SK-N-SH (cell line): ENCODE measurements around the gene PTGFRN. TPM values are rescaled to one million over a fixed set of nuclear protein-coding genes. Genes with fewer than 3 reads are reported as not detected.

Experiments
- CTCF ChIA-PET: fragments of 300-600, 350-600 bp; formaldehyde crosslinking; extraction: SDS; loops from one replicate; lab custom pipeline; 2021; lab: Yijun Ruan, JAX
- POLR2A ChIA-PET: fragments of 350-600 bp; sonication (Branson Sonifier 250); formaldehyde crosslinking; extraction: SDS; loops from one replicate; lab custom pipeline; 2020; ENCODE audit warnings: antibody characterized with exemption, inconsistent platforms; lab: Yijun Ruan, JAX
- DNase-seq: peaks from one replicate; pipeline ENCODE4 v3.0.0; 2012
- H2AFZ ChIP-seq: fragments of 200-600 bp; sonication (generic); 2 replicates; pipeline ENCODE4 v1.8.1; 2016; ENCODE audit warnings: antibody characterized with exemption, mild to moderate bottlenecking, low read depth
- H3F3A ChIP-seq: fragments of 200-600 bp; sonication (generic); replicated peaks from 2 replicates; pipeline ENCODE3; 2016; ENCODE audit warnings: antibody characterized with exemption, mild to moderate bottlenecking; ENCODE audit not compliant: insufficient read depth
- H3K27ac ChIP-seq, 2 experiments: fragments of 200-500 bp in 1 of 2; fragments of 200-600 bp in 1 of 2; sonication (Bioruptor generic) in 1 of 2; sonication (generic), shearing (Covaris generic) in 1 of 2; 2 replicates each; pipeline versions ENCODE4 v1.5.1 to v1.6.1; 2014 to 2016; ENCODE audit warnings: low read depth in 2 of 2, inconsistent platforms in 1 of 2, low read length in 1 of 2, mild to moderate bottlenecking in 1 of 2, mixed read lengths in 1 of 2
- H3K27me3 ChIP-seq: fragments of 200-600 bp; sonication (generic), shearing (Covaris generic); 2 replicates; pipeline ENCODE4 v1.6.1; 2016; ENCODE audit warnings: mixed run types; ENCODE audit not compliant: insufficient read depth
- H3K36me3 ChIP-seq, 2 experiments: fragments of 200-500 bp in 1 of 2; fragments of 200-600 bp in 1 of 2; sonication (Bioruptor generic) in 1 of 2; sonication (generic) in 1 of 2; replicated peaks in 1 of 2; 2 replicates each; pipeline versions ENCODE3 to v1.5.1; 2014 to 2016; ENCODE audit warnings: low read length in 1 of 2, mild to moderate bottlenecking in 1 of 2; ENCODE audit not compliant: insufficient read depth in 2 of 2, control insufficient read depth in 1 of 2
- H3K4me1 ChIP-seq, 2 experiments: fragments of 200-500 bp in 1 of 2; fragments of 200-600 bp in 1 of 2; sonication (Bioruptor generic) in 1 of 2; sonication (generic), shearing (Covaris generic) in 1 of 2; 2 replicates each; pipeline versions ENCODE4 v1.5.1 to v1.6.1; 2014 to 2016; ENCODE audit warnings: low read depth in 1 of 2, low read length in 1 of 2, mixed run types in 1 of 2; ENCODE audit not compliant: insufficient read depth in 2 of 2, control insufficient read depth in 1 of 2
- H3K4me2 ChIP-seq: fragments of 200-600 bp; sonication (generic), shearing (Covaris generic); 2 replicates; pipeline ENCODE4 v1.6.1; 2017; ENCODE audit warnings: mixed run types
- H3K4me3 ChIP-seq, 2 experiments: fragments of 200-500 bp in 1 of 2; fragments of 200-600 bp in 1 of 2; sonication (Bioruptor generic) in 1 of 2; sonication (generic), shearing (Covaris generic) in 1 of 2; 2 replicates each; pipeline versions ENCODE4 v1.5.1 to v1.8.1; 2014 to 2016; ENCODE audit warnings: low read depth in 2 of 2, inconsistent platforms in 1 of 2, low read length in 1 of 2, mild to moderate bottlenecking in 1 of 2, mixed read lengths in 1 of 2, moderate library complexity in 1 of 2
- H3K79me2 ChIP-seq: fragments of 200-600 bp; sonication (generic); 2 replicates; pipeline ENCODE4 v1.8.1; 2017; ENCODE audit warnings: mild to moderate bottlenecking; ENCODE audit not compliant: insufficient read depth
- H3K9ac ChIP-seq: fragments of 200-600 bp; sonication (generic); 2 replicates; pipeline ENCODE4 v1.6.1; 2017; ENCODE audit warnings: mixed run types
- H3K9me2 ChIP-seq: fragments of 200-600 bp; sonication (generic); 2 replicates; pipeline ENCODE4 v1.6.1; 2017; ENCODE audit warnings: mixed run types
- H3K9me3 ChIP-seq: fragments of 200-600 bp; sonication (generic); 2 replicates; pipeline ENCODE4 v1.6.1; 2017; ENCODE audit warnings: mixed run types, mild to moderate bottlenecking, moderate library complexity
- H4K20me1 ChIP-seq: fragments of 200-600 bp; sonication (generic); 2 replicates; pipeline ENCODE4 v1.6.1; 2017; ENCODE audit warnings: mild to moderate bottlenecking, mixed run types; ENCODE audit not compliant: insufficient read depth
- CHD2 ChIP-seq: fragments of 150-350 bp; IDR thresholded peaks from 2 replicates; pipeline ENCODE4 v1.6.1; 2018; ENCODE audit warnings: low read length; ENCODE audit not compliant: partially characterized antibody
- EP300 ChIP-seq, 2 experiments: IDR thresholded peaks; 2 replicates each; pipeline versions ENCODE4 v1.4.0 to v1.6.1; 2012; ENCODE audit warnings: borderline replicate concordance in 1 of 2, low read depth in 1 of 2, low read length in 1 of 2
- FOSL2 ChIP-seq: IDR thresholded peaks from 2 replicates; pipeline ENCODE4 v1.4.0; 2012; ENCODE audit warnings: low read depth, mild to moderate bottlenecking, moderate library complexity, borderline replicate concordance
- FOXJ3 ChIP-seq: sonication (generic); formaldehyde crosslinking; IDR thresholded peaks from 2 replicates; pipeline ENCODE4 v1.5.1; 2020; ENCODE audit warnings: mild to moderate bottlenecking, missing genetic modification reagents
- FOXM1 ChIP-seq: IDR thresholded peaks from 2 replicates; pipeline ENCODE4 v1.4.0; 2012; ENCODE audit warnings: low read depth, mild to moderate bottlenecking
- GABPA ChIP-seq: IDR thresholded peaks from 2 replicates; pipeline ENCODE4 v1.4.0; 2012; ENCODE audit warnings: low read depth, mild to moderate bottlenecking
- GATA2 ChIP-seq: sonication (generic); formaldehyde crosslinking; IDR thresholded peaks from 2 replicates; pipeline ENCODE4 v1.5.0; 2020; ENCODE audit warnings: mild to moderate bottlenecking, missing genetic modification reagents
- JUND ChIP-seq: IDR thresholded peaks from 2 replicates; pipeline ENCODE4 v1.4.0; 2012
- MAX ChIP-seq: IDR thresholded peaks from 2 replicates; pipeline ENCODE4 v1.4.0; 2012; ENCODE audit warnings: low read depth
- MEF2A ChIP-seq: IDR thresholded peaks from 2 replicates; pipeline ENCODE4 v1.4.0; 2012; ENCODE audit warnings: low read depth, borderline replicate concordance
- MXI1 ChIP-seq: IDR thresholded peaks from 2 replicates; pipeline ENCODE4 v1.6.1; 2012; ENCODE audit warnings: mild to moderate bottlenecking, low read depth, low read length, improper control_type of control experiment
- RAD21 ChIP-seq: IDR thresholded peaks from 2 replicates; pipeline ENCODE4 v1.6.1; 2012; ENCODE audit warnings: mild to moderate bottlenecking, low read length
- REST ChIP-seq: IDR thresholded peaks from 2 replicates; pipeline ENCODE4 v1.6.1; 2012; ENCODE audit warnings: mild to moderate bottlenecking, low read depth, low read length, moderate library complexity
- RXRA ChIP-seq: IDR thresholded peaks from 2 replicates; pipeline ENCODE4 v1.4.0; 2012; ENCODE audit warnings: low read depth, mild to moderate bottlenecking, borderline replicate concordance
- SMC3 ChIP-seq: IDR thresholded peaks from 2 replicates; pipeline ENCODE4 v1.6.1; 2012; ENCODE audit warnings: low read depth, low read length, improper control_type of control experiment
- TCF12 ChIP-seq: IDR thresholded peaks from 2 replicates; pipeline ENCODE4 v1.4.0; 2012
- TEAD4 ChIP-seq: IDR thresholded peaks from 2 replicates; pipeline ENCODE4 v1.4.0; 2012; ENCODE audit warnings: mild to moderate bottlenecking, borderline replicate concordance; ENCODE audit not compliant: insufficient read depth
- USF2 ChIP-seq: fragments of 150-350 bp; IDR thresholded peaks from 2 replicates; pipeline ENCODE4 v1.6.1; 2017; ENCODE audit warnings: antibody characterized with exemption, low read length, low read depth, borderline replicate concordance
- YY1 ChIP-seq: IDR thresholded peaks from 2 replicates; pipeline ENCODE4 v1.4.0; 2012; ENCODE audit warnings: low read depth, mild to moderate bottlenecking
- WGBS: methylation state at CpG from one replicate; pipeline ENCODE4 v1.1.6; 2017; ENCODE audit warnings: low lambda C conversion rate; 5-methylcytosine and 5-hydroxymethylcytosine counted together
- polyA plus RNA-seq, 3 experiments: library from polyadenylated mRNA; depleted of rRNA; stranded (reverse); fragments of >200 nt; gene quantifications; 2 replicates each; pipeline ENCODE4 v1.2.3, GENCODE V29; 2012
- TF ChIP-seq, protein P1 (sequence below): IDR thresholded peaks from 2 replicates; pipeline ENCODE4 v1.4.0; 2012; ENCODE audit warnings: low read depth, borderline replicate concordance
- TF ChIP-seq, protein P2 (sequence below): fragments of 200-600 bp; sonication (generic); IDR thresholded peaks from 2 replicates; pipeline ENCODE4 v1.6.1; 2017; ENCODE audit warnings: antibody characterized with exemption, mild to moderate bottlenecking, moderate library complexity

The PTGFRN gene
- polyA plus RNA-seq, 1 of the 3 experiments (the other 2 are of a cell fraction), result 22.4 TPM

DNA sequence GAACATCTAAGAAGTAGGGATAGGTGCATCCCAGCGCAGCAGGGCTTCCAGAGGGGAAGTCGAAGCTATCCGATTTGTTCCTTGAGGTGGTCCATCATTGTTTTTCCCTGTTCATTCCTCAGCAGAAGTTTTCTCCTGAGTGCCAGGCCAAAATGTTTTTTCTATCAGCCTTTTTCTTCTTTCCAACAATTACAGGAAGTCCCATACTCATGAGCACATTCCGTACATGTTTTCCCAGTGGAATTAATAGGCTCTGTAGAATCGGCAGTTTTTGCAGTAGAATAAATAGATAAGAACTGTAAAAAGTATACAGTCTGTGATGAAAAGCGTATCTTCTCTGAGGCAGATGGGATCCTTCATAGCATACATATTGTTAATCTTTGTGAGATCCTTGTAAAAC is 116.6 kb downstream of the PTGFRN start:
- H3K4me3 ChIP-seq, result no peak overlapping the region
- ChIA-PET POLR2A (no interaction called here), CTCF (no interaction called here)
- no peak for DNase-seq
- H3K36me3 ChIP-seq, result no peaks in the 10 kb centered on the region
- no peaks in the 10 kb centered on the region for H3K27me3 ChIP-seq
- H3K4me2 ChIP-seq, result no peak overlapping the region
- H4K20me1 ChIP-seq, result no peaks in the 10 kb centered on the region
- no peaks in the 10 kb centered on the region for H3F3A ChIP-seq
- no peak overlapping the region for H2AFZ ChIP-seq
- H3K9me2 ChIP-seq, result no peaks in the 10 kb centered on the region
- H3K27ac ChIP-seq, result no peak overlapping the region
- WGBS, result 76% methylated on average over 6 of the region's 6 CpGs
- H3K9ac ChIP-seq, result no peak overlapping the region
- H3K79me2 ChIP-seq, result no peaks in the 10 kb centered on the region
- H3K9me3 ChIP-seq, result no peaks in the 10 kb centered on the region
- peaks cover 0 to 3% of the 10 kb centered on the region in 2 experiments; a peak in 1 of 4 replicates for H3K4me1 ChIP-seq
- TF ChIP-seq, protein P1, sequence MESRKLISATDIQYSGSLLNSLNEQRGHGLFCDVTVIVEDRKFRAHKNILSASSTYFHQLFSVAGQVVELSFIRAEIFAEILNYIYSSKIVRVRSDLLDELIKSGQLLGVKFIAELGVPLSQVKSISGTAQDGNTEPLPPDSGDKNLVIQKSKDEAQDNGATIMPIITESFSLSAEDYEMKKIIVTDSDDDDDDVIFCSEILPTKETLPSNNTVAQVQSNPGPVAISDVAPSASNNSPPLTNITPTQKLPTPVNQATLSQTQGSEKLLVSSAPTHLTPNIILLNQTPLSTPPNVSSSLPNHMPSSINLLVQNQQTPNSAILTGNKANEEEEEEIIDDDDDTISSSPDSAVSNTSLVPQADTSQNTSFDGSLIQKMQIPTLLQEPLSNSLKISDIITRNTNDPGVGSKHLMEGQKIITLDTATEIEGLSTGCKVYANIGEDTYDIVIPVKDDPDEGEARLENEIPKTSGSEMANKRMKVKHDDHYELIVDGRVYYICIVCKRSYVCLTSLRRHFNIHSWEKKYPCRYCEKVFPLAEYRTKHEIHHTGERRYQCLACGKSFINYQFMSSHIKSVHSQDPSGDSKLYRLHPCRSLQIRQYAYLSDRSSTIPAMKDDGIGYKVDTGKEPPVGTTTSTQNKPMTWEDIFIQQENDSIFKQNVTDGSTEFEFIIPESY, result no peak
- TF ChIP-seq FOXM1, result no peak
- TF ChIP-seq MXI1, result no peak
- TF ChIP-seq TCF12, result no peak
- TF ChIP-seq GABPA, result no peak
- TF ChIP-seq SMC3, result no peak
- TF ChIP-seq FOSL2, result no peak
- no peak for TF ChIP-seq REST
- TF ChIP-seq GATA2 (CRISPR knock-in tag), result no peak
- no peak for TF ChIP-seq RAD21
- no peak for TF ChIP-seq RXRA
- TF ChIP-seq JUND, result no peak
- TF ChIP-seq, all 33 proteins: peak for 0

DNA sequence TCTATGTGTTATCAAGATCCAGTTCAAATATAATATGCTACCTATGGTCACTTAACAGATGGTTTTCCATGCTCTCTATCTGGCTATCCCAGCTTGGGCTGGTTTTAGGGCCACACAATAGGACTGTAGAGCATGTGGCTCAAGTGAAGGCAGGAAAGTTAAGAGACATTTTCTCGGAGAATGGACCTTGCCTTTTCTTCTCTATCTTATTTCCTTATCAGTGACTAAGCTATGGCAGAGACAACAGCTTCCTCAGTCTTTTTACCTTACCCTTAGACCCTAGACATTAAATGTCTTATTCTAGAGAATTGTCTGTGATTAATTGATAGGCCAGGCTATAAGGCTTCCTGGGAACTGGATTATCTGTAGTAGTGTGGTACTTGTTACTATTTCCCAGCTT is 120.0 kb downstream of the PTGFRN start:
- H2AFZ ChIP-seq, result no peak overlapping the region
- H3K27ac ChIP-seq, result no peak overlapping the region
- DNase-seq, result no peak
- no peak overlapping the region for H3K9ac ChIP-seq
- H3K9me2 ChIP-seq, result no peaks in the 10 kb centered on the region
- WGBS, result 80% methylated on average over 1 of the region's 1 CpG
- ChIA-PET POLR2A (no interaction called here), CTCF (no interaction called here)
- H3K4me2 ChIP-seq, result no peak overlapping the region
- no peaks in the 10 kb centered on the region for H3K27me3 ChIP-seq
- H4K20me1 ChIP-seq, result no peaks in the 10 kb centered on the region
- no peaks in the 10 kb centered on the region for H3K79me2 ChIP-seq
- H3K9me3 ChIP-seq, result no peaks in the 10 kb centered on the region
- no peaks in the 10 kb centered on the region for H3F3A ChIP-seq
- H3K4me1 ChIP-seq, result peaks cover 0 to 6% of the 10 kb centered on the region in 2 experiments; a peak in 1 of 4 replicates
- H3K36me3 ChIP-seq, result no peaks in the 10 kb centered on the region
- H3K4me3 ChIP-seq, result no peak overlapping the region
- TF ChIP-seq GABPA, result no peak
- no peak for TF ChIP-seq TEAD4
- TF ChIP-seq MEF2A, result no peak
- TF ChIP-seq EP300 (IDR thresholded peaks at IDR 0.05; ENCODE audit: borderline replicate concordance in 1 of 2, low read depth in 1 of 2, low read length in 1 of 2), result no peak
- no peak for TF ChIP-seq FOSL2
- TF ChIP-seq JUND, result no peak
- TF ChIP-seq, protein P2, sequence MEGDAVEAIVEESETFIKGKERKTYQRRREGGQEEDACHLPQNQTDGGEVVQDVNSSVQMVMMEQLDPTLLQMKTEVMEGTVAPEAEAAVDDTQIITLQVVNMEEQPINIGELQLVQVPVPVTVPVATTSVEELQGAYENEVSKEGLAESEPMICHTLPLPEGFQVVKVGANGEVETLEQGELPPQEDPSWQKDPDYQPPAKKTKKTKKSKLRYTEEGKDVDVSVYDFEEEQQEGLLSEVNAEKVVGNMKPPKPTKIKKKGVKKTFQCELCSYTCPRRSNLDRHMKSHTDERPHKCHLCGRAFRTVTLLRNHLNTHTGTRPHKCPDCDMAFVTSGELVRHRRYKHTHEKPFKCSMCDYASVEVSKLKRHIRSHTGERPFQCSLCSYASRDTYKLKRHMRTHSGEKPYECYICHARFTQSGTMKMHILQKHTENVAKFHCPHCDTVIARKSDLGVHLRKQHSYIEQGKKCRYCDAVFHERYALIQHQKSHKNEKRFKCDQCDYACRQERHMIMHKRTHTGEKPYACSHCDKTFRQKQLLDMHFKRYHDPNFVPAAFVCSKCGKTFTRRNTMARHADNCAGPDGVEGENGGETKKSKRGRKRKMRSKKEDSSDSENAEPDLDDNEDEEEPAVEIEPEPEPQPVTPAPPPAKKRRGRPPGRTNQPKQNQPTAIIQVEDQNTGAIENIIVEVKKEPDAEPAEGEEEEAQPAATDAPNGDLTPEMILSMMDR, result no peak
- TF ChIP-seq CHD2, result no peak
- no peak for TF ChIP-seq USF2
- TF ChIP-seq GATA2 (CRISPR knock-in tag), result no peak
- TF ChIP-seq FOXJ3 (CRISPR knock-in tag), result no peak
- no peak for TF ChIP-seq MAX
- no peak for TF ChIP-seq YY1
